OCI-LY1 (cell line): Measurements from ENCODE around the gene NEGR1.

Experiments used
- CTCF ChIP-seq: fragments of 200-600 bp; sonication (generic), shearing (Covaris generic); IDR thresholded peaks from 2 replicates; pipeline ENCODE4 v1.5.1; 2017; ENCODE audit warnings: mild to moderate bottlenecking, antibody characterized with exemption, low read length, moderate library complexity, mixed read lengths
- EZH2 ChIP-seq: fragments of 200-600 bp; sonication (generic), shearing (Covaris generic); IDR thresholded peaks from 2 replicates; pipeline ENCODE4 v1.8.0; 2017; ENCODE audit warnings: borderline replicate concordance, mixed run types, mild to moderate bottlenecking, antibody characterized with exemption, low read length, moderate library complexity, mixed read lengths

GRCh38 chr1:71566413-71566812 is 715.9 kb downstream of the NEGR1 start:
- TF ChIP-seq CTCF (no peak), EZH2 (no peak)
